Body of pancreas (tissue), 4 donors: ENCODE measurements around the gene TMEM208.
A peak's percentile ranks its signal among the peaks of the same experiment; 100 is the strongest.

Source experiments
- CTCF ChIP-seq, 7 experiments: fragments of 450-650 bp in 4 of 7; fragments of 200-600 bp in 3 of 7; sonication (generic) in 3 of 7; IDR thresholded peaks; one replicate each; pipeline ENCODE4 v1.5.1; 2016 to 2019; ENCODE audit warnings: antibody characterized with exemption in 7 of 7
- POLR2A ChIP-seq, 3 donors: fragments of 450-650 bp; IDR thresholded peaks; one replicate each; pipeline ENCODE4 v1.6.1; 2016; ENCODE audit warnings: antibody characterized with exemption in 3 of 3, mild to moderate bottlenecking in 2 of 3

DNA sequence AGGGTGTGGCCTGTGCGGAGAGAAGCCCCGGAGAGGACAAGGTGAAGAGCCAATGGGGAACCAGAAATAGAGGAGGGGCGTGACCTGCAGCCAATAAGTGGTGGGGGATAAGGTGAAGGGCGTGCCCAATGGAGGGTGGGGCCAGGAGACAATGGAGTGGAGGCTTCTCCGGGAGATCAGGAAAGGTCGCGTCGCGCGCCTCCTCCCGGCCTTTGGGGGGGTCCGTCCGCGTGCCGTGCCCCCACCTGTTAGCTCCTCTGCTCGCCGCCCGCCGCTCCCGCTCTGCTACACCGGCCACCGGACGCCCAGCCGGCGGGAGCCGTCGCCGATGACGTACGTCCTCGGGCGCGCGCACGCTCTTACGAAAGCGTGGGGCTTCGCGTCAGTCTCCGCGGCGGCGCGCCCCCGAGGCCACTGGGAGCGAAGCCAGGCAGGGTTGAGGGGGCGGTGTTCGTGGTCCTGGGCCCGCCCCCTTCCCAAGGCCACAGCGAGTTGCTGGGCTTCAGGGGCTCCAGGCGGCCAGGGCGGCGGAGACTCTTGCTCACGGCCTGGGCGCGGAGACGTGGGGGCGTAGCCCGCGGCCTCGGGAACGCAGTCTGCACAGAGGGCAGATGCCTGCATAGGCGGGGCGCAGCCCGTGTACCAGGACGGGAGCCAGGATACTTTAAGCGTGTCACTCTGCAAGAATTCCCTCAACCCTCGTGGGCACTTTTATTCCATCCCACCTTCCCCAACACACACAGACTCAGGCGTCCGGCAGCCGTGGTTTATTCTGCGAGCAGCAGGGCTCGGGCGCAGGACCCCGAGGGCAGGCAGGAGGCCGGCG is 43.1 kb upstream of the TMEM208 start, which contains the start of gene MATCAP1:
- TF ChIP-seq POLR2A (IDR thresholded peaks at IDR 0.05) (peak; percentile 44 to 71 (median 71)), CTCF (IDR thresholded peaks at IDR 0.05) (peak in 2 of 7 experiments; percentile 1 to 13)
